Measurements from ENCODE around the gene CLEC1B. TPM values are rescaled to one million over a fixed set of nuclear protein-coding genes. Genes with fewer than 3 reads are reported as not detected.
"Not testable (repeated sequence)": the region's sequence is repeated elsewhere in the genome, so short reads cannot be mapped to it uniquely, and the experiment has no call there.

Gene CLEC1B
- total and polyA plus RNA-seq, 2 experiments from 2014 or later: 0.20 to 2.4 TPM

DNA sequence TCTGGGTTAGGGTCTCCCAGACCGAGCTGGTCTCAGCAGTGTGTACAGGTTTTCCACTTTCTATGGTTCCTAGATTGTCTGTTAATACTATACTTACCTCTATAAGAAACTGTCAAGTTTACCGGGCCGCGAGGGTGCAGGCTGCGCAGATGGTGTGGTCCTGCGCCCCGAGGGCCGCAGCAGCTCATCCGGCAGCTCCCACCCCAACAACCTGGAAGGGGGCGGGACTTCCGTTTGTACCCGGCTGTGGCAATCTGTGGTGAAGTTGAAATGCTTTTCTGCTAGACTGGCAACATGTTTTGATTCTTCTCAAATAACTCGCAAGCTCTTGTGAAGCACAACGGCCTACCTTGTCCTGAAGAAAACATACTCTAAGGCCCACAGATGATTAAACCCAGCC is 31.5 kb upstream of the CLEC1B start, which contains the start of gene CLEC9A:
TSS of gene CLEC9A (plus strand) at position 237 of the 400 bp plus-strand sequence. CDS start 22,006 bp downstream, outside the sequence.
- Histone ChIP-seq H3K9me3 (ENCODE audit: low read depth) (no peaks in the 10 kb centered on the region), H3K9me2 (replicated peaks; ENCODE audit: insufficient read depth) (no peaks in the 10 kb centered on the region), H2AFZ (no peak within 1 kb of the TSS), H3K4me2 (no peak within 1 kb of the TSS), H3K4me1 (ENCODE audit: insufficient read depth) (no peaks in the 10 kb centered on the region), H3K36me3 (replicated peaks; ENCODE audit: insufficient read depth, low read depth) (no peaks in the 10 kb centered on the region), H3K4me3 (no peak within 1 kb of the TSS), H3K27ac (no peak within 1 kb of the TSS), H3K27me3 (no peaks in the 10 kb centered on the region), H3K79me2 (no peaks in the 10 kb centered on the region), H4K20me1 (ENCODE audit: insufficient read depth, poor library complexity, severe bottlenecking) (no peaks in the 10 kb centered on the region)
- no peak for DNase-seq (ENCODE audit: low spot score)
- TF ChIP-seq, protein P1, sequence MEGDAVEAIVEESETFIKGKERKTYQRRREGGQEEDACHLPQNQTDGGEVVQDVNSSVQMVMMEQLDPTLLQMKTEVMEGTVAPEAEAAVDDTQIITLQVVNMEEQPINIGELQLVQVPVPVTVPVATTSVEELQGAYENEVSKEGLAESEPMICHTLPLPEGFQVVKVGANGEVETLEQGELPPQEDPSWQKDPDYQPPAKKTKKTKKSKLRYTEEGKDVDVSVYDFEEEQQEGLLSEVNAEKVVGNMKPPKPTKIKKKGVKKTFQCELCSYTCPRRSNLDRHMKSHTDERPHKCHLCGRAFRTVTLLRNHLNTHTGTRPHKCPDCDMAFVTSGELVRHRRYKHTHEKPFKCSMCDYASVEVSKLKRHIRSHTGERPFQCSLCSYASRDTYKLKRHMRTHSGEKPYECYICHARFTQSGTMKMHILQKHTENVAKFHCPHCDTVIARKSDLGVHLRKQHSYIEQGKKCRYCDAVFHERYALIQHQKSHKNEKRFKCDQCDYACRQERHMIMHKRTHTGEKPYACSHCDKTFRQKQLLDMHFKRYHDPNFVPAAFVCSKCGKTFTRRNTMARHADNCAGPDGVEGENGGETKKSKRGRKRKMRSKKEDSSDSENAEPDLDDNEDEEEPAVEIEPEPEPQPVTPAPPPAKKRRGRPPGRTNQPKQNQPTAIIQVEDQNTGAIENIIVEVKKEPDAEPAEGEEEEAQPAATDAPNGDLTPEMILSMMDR (IDR thresholded peaks at IDR 0.05; ENCODE audit: poor library complexity): no peak
- TF ChIP-seq EZH2phosphoT487 (IDR thresholded peaks at IDR 0.05; ENCODE audit: low read depth, severe bottlenecking, unreplicated experiment): no peak
- TF ChIP-seq EZH2 (IDR thresholded peaks at IDR 0.05; ENCODE audit: borderline replicate concordance): no peak
- 96% methylated on average over 13 of the region's 14 CpGs for WGBS (ENCODE audit: low lambda C conversion rate, missing lambda C conversion rate)

DNA sequence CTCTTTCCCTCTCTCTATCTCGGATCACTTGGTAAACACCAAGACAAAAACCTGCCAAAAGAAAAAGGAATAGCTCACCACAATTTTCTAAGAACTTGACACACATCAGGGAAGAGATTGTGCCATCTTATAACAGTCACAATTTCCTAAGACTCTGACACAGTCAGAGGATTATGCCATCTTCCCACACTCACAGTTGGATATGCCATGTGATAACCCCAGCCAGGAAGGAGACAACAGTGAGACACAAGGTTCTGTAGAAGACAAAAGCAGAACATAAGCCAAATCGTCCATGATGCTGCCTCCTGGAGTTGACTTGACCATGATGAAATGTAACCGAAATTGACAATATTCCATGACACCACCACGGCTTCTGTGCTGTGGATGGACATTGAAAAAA is 28.8 kb upstream of the CLEC1B start:
- no peaks in the 10 kb centered on the region for H3K27me3 ChIP-seq
- H4K20me1 ChIP-seq (ENCODE audit: insufficient read depth, poor library complexity, severe bottlenecking): no peaks in the 10 kb centered on the region
- no peaks in the 10 kb centered on the region for H3K9me3 ChIP-seq (ENCODE audit: low read depth)
- TF ChIP-seq, protein P1 (IDR thresholded peaks at IDR 0.05; ENCODE audit: poor library complexity): no peak
- TF ChIP-seq EZH2phosphoT487 (IDR thresholded peaks at IDR 0.05; ENCODE audit: low read depth, severe bottlenecking, unreplicated experiment): no peak
- no peak for TF ChIP-seq EZH2 (IDR thresholded peaks at IDR 0.05; ENCODE audit: borderline replicate concordance)
- no peaks in the 10 kb centered on the region for H3K4me1 ChIP-seq (ENCODE audit: insufficient read depth)
- H3K27ac ChIP-seq: no peak overlapping the region
- no peak overlapping the region for H3K4me3 ChIP-seq
- H3K9me2 ChIP-seq (replicated peaks; ENCODE audit: insufficient read depth): no peaks in the 10 kb centered on the region
- no peaks in the 10 kb centered on the region for H3K79me2 ChIP-seq
- no peaks in the 10 kb centered on the region for H3K36me3 ChIP-seq (replicated peaks; ENCODE audit: insufficient read depth, low read depth)
- no peak for DNase-seq (ENCODE audit: low spot score)
- 65% methylated on average over 4 of the region's 4 CpGs for WGBS (ENCODE audit: low lambda C conversion rate, missing lambda C conversion rate)
- H3K4me2 ChIP-seq: no peak overlapping the region
- no peak overlapping the region for H2AFZ ChIP-seq

DNA sequence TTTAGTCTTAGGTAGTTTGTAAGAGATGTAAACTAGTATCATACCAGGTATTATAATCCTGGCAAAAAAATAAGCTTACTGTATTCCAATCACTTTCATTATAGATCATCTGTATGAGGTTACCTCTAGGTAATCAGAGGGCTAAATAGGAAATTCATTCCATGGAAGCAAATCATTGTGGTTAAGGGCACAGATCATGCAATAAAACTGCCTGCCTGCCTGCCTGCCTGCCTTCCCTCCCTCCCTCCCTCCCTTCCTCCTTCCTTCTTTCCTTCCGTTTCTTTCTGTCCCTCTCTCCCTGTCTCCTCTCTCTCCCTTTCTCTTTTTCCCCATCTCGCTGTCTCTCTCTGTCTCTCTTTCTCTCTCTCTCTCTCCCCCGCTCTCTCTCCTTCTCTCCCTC is 28.4 kb upstream of the CLEC1B start:
- no peak overlapping the region for H3K4me2 ChIP-seq
- DNase-seq (ENCODE audit: low spot score): no peak
- WGBS (ENCODE audit: low lambda C conversion rate, missing lambda C conversion rate): 46% methylated on average over 2 of the region's 3 CpGs

DNA sequence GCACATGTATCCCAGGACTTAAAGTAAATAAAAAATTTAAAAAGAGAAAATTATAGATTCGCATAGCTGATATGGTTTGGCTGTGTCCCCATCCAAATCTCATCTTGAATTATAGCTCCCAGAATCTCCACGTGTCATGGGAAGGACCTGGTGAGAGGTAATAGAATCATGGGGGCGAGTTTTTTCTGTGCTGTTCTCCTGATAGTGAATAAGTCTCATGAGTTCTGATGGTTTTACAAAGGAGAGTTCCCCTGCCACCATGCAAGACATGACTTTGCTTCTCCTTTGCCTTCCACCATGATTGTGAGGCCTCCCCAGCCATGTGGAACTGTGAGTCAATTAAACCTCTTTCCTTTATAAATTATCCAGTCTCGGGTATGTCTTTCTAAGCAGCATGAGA is 27.7 kb upstream of the CLEC1B start:
- H2AFZ ChIP-seq; H3K36me3 ChIP-seq (replicated peaks; ENCODE audit: insufficient read depth, low read depth): not testable (repeated sequence)

More for the DNA sequence above, 28.4 kb upstream of the CLEC1B start:
- TF ChIP-seq, protein P1 (IDR thresholded peaks at IDR 0.05; ENCODE audit: poor library complexity): no peak
- TF ChIP-seq EZH2 (IDR thresholded peaks at IDR 0.05; ENCODE audit: borderline replicate concordance) (no peak), EZH2phosphoT487 (IDR thresholded peaks at IDR 0.05; ENCODE audit: low read depth, severe bottlenecking, unreplicated experiment) (no peak)
- no peak overlapping the region for H3K4me3 ChIP-seq
- H3K27me3 ChIP-seq: no peaks in the 10 kb centered on the region
- H3K4me1 ChIP-seq (ENCODE audit: insufficient read depth): no peaks in the 10 kb centered on the region
- no peak overlapping the region for H2AFZ ChIP-seq
- no peaks in the 10 kb centered on the region for H3K79me2 ChIP-seq
- H4K20me1 ChIP-seq (ENCODE audit: insufficient read depth, poor library complexity, severe bottlenecking): no peaks in the 10 kb centered on the region
- H3K27ac ChIP-seq: no peak overlapping the region
- no peaks in the 10 kb centered on the region for H3K36me3 ChIP-seq (replicated peaks; ENCODE audit: insufficient read depth, low read depth)
- H3K9me3 ChIP-seq (ENCODE audit: low read depth): no peaks in the 10 kb centered on the region
- H3K9me2 ChIP-seq (replicated peaks; ENCODE audit: insufficient read depth): no peaks in the 10 kb centered on the region

More for the DNA sequence above, 27.7 kb upstream of the CLEC1B start:
- H3K4me1 ChIP-seq (ENCODE audit: insufficient read depth); H3K4me3 ChIP-seq; H4K20me1 ChIP-seq (ENCODE audit: insufficient read depth, poor library complexity, severe bottlenecking); H3K27ac ChIP-seq; H3K9me3 ChIP-seq (ENCODE audit: low read depth); DNase-seq (ENCODE audit: low spot score); H3K27me3 ChIP-seq; H3K9me2 ChIP-seq (replicated peaks; ENCODE audit: insufficient read depth); H3K4me2 ChIP-seq; H3K79me2 ChIP-seq: not testable (repeated sequence)
- WGBS (ENCODE audit: low lambda C conversion rate, missing lambda C conversion rate): 98% methylated on average over 4 of the region's 4 CpGs
